Renal cortical epithelial cell (primary cell): ENCODE measurements around the gene KRTAP12-4. TPM values are rescaled to one million over a fixed set of nuclear protein-coding genes. Genes with fewer than 3 reads are reported as not detected.
"Not testable (repeated sequence)": the region's sequence is repeated elsewhere in the genome, so short reads cannot be mapped to it uniquely, and the experiment has no call there.

Source experiments
- DNase-seq: peaks from one replicate; pipeline ENCODE4 v3.0.0-alpha.2; 2011; ENCODE audit warnings: low read depth
- total RNA-seq: library from RNA; depleted of rRNA; stranded (reverse); fragments of >200 nt; gene quantifications from 2 replicates; pipeline ENCODE4 v1.2.3, GENCODE V29; 2014

The KRTAP12-4 gene
- total RNA-seq, 1 donor from 2014 or later, result not detected

DNA sequence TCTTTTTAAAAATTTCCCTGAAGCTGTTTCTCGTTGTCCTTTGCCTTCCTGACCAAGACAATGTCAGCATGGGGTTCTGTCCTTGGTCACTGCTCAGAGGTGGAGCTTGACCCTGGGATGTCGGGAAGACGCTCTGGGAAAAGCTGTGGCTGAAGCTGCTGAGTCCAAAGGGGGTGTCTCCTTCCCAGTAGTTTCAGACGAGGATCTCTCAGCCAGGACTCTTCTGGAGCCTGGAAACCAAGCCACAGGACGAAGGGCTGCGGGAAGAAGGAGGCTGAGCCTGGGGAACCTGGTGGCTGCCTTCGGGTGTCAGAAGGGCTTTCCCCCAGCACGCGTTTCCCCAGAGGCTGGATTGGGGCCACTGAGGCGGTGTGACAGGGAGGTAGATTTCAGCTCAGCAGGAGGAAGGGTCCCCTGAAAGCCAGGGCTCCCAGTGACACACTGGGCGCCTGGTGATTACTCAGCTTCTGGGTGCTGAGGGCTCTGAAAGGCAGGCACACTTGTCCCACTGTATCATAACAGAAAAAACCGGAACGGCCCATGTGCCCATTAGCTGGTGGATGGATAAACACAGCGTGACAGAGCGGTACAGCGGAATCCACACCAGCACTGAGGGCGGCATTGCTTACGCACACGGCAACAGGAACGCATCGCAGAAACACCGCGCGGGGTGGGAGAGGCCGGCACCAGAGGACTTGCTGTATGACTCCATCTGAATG lies 32.5 kb upstream of the KRTAP12-4 start:
- no peak for DNase-seq

DNA sequence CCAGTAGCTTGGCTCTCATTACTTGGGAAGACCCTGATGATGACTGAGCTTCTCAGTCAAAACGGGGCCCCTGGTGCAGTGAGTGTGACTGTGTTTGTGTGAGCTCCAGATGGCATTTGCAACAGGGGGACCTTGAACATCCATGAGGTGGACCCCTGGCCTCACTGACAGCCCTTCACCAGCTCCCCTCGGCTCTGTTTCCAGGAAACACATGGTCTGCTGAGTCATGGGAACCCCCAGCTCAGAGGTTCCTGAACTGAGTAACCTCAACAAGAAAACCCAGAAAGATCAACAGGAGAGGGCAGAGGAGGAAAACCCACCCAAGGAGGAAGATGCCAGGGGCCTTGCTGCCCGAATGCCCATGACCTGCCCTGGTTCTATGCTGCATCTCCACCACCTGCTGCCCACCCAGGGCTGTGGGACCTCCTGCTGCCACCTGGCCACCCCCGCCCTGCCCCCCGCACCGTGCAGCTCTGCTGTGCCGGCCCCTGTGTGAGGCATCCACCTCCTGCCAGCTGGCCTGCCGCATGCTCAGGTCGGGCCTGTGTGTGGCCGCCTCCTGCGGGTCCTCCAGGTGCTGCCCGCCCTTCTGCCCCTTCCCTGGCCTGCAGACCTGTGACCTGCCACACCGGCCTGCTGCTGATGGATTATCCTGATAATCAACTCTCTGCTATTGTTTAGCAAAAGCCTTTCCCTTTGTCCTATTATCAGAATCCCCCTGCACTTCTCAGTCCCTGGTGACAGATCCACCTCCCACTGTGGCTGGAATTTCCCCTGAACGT lies 31.7 kb upstream of the KRTAP12-4 start:
- DNase-seq, result no peak

DNA sequence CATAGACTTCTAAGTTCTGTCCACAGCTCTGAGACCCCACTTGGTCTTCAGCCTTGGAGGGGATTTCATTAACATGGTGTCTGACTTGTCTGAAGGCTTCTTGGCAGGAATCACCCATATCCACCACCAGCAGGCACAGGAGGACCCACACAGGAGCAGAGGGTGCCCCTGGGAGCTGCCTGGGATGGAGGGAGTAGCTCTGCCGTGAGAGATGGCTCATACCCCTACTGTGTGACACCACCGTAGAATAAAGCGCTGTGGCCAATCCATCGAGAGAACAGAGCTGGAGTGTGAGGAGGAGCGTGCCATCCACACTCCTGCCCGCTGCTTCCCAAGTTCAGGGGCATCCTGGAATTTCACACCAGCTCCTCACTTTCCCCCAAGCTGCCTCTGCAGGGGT lies 30.6 kb upstream of the KRTAP12-4 start:
- DNase-seq, result not testable (repeated sequence)

DNA sequence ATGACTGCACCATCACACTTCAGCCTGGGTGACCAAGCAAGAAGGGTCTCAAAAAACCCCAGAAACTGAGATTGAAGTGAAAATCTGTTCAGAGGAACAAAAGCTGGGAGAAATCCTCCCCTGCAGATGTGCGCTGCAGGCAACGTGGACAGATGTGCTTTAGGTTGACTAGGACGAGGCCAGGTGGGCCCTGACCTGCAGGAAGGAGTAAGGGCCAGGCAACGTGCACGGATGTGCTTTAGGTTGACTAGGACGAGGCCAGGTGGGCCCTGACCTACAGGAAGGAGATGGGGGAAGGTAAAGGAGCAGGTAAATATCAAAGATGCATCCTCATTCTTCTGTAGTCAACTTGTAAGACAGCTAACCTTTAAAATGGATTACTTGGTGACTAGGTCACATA lies 30.0 kb upstream of the KRTAP12-4 start:
- DNase-seq, result no peak

DNA sequence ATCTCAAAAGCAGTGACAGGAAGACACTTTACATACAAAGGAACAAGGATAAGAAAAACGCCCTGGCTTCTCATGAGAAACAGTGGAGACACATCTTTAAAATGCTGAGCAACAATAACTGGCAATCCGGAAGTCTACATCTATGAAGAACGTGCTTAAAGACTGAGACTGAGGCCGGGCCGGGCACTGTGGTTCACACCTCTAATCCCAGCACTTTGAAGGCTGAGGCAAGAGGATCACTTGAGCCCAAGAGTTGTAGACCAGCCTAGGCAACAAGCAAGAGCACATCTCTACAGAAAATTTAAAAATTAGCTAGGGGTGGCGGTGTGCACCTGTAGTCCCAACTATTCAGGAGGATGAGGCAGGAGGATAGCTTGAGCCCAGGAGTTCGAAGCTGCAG lies 29.6 kb upstream of the KRTAP12-4 start:
- DNase-seq, result no peak

DNA sequence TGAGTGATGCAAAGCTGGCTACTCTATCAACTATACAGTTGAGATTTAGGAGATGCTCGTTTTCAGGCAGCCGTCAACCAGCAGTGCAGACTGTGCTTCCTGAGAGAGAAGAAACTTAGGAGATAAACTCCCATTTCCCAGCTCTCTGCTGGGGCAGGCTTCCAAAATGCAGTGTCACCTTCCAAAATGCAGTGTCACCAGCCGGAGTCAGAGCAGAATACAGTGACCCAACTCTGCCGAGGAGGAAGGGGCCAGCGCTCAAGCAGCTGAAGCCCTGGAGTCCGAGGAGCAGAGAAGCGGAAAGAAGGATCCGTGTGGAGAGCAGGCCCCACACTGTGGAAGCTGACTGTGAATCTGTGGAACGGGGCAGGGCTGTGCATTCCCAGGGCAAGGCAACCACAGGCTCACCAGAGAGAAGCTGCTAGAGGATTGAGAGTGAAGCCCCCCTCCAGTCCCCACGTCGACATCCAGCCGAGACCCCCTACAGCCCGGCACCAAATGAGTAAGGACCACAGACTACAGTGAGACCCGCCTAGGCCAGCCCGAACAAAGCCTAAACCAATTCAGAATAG lies 28.2 kb upstream of the KRTAP12-4 start:
- DNase-seq, result no peak

DNA sequence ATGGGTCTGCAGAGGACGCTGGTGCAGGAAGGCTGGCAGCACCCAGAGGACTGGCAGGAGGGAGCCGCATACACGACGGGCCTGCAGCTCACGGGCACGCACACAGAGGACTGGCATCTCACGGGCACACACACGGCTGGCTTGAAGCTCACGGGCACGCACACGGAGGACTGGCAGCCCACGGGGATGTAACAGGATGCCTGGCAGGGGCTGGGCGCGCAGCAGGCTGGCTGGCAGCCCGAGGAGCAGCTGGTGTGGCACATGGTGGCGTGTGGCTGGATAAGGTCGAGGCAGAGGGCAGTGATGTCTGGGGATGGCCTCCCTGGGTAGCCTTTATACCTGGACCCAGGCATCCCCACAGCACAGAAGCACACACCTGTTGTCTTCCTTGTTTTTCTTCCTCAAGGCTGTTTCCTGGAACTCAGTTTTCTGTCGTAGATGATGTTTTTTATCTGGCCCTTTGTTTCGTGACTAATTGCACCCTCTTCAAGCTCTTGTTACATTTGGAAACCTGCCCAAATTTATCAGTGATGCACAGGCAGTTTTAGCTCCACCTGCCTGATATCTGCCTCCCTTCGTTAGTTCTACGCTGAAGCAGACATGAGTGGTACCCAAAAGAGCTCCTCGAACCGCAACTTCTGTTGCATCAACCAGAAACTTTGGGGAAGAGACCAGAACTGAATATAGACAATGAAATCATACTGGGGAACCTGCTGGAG lies 27.6 kb upstream of the KRTAP12-4 start, which contains the start of gene KRTAP12-1:
Gene KRTAP12-1, minus strand, starts transcription at position 303 of the 719 bp plus-strand sequence. Its CDS starts 40 bp downstream, at position 263.
- no peak for DNase-seq

DNA sequence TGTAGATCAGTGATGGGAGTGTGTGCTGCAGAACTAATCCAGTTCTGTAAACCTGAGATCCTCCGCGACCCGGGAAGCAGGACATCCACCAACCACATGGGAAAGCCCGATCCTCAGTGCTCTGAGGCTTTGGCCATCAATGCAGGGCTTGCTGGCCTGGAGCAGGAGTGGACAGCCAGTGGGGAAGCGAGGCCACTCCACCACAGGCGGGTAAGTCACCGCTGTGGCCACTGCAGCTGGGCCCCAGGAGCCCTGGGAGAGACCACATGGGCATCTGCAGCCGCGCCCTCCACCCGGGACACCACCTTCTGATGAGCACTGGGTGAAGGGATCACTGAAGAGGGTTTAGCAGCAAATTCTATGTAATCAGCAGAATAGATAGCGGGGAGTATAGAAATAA lies 26.7 kb upstream of the KRTAP12-4 start:
- DNase-seq, result no peak

DNA sequence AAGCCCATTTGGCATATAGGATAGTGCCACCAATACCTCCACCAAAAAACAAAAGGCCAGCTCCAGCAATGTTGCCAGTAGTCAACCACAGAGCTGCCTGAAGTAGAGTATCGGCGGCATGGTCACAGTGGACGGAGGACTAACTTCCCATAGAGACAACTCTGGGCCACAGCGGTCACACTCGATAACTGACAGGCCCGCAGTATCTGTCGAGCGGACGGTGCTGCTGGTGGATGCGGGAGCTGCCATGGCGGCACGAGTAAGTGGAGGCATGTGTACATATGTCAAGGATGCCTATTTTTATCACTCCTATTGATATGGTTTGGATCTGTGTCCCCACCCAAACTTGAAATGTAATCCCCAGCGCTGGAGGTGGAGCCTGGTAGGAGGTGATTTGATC lies 23.4 kb upstream of the KRTAP12-4 start:
- DNase-seq, result no peak

DNA sequence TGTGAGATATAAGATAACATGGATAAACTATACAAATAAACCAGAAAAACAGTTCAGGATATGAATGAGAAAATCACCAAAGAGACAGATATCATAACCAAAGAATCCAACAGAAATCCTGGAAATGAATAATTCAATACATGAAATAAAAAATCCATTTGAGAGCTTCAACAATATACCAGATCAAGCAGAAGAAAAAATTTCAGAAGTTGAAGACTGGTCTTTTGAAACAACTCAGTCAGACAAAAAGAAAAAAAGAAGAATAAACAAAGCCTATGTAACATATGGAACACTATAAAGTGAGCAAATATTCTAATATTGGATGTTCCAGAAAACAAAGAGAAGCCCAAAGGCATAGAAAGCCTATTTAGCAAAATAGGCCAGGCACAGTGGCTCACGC lies 17.5 kb upstream of the KRTAP12-4 start:
- DNase-seq, result no peak

DNA sequence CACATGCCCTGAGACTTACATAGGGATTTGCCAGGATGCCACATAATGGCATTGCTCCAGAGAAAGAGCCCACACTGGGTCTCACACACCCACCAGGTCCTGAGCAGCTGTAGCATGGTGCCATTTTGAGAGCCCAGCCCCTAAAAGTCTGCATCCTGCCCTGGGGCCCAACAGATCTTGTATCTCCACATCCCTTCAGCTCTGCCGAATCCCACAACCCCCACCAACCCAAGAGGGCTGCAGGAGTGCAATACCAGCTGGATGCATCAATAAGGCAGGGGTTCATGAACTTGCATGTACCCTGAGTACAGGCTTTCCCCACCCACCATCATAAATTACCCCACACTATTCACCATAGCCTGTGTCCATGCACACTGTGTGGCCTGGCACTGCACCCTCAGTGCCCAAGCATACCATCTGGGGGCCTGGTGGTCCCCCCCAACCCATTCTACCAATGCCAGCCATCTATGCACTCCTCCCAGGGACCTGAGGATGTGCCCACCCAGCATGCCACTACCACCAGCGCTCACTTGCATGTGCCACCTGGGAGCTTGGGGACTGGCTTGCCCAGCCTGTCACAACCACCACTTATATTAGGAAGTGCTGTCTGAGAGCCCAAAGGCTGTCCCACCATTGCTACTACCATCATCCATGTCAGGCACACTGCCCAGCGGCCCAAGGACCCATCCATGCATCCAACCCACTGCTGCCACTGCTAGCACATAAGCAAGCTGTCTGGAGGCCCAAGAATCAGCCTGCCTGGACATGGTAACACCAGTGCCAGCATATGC lies 16.4 kb upstream of the KRTAP12-4 start:
- DNase-seq, result no peak

DNA sequence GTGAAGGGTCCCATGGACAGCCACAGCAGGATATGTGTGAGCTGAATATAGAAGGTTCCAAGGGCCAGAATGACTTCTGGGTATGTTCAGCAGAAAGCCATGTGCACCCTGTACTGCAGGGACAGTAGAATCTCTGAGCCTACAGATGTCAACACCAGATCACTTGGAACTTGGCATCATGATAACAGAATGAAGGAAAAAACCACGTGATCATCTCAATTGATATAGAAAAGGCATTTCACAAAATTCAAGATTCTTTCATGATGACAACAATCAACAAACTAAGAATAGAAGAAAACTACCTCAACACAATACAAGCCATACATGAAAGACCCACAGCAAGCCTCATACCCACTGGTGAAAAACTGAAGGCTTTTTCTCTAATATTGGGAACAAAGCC lies 13.2 kb upstream of the KRTAP12-4 start:
- no peak for DNase-seq

DNA sequence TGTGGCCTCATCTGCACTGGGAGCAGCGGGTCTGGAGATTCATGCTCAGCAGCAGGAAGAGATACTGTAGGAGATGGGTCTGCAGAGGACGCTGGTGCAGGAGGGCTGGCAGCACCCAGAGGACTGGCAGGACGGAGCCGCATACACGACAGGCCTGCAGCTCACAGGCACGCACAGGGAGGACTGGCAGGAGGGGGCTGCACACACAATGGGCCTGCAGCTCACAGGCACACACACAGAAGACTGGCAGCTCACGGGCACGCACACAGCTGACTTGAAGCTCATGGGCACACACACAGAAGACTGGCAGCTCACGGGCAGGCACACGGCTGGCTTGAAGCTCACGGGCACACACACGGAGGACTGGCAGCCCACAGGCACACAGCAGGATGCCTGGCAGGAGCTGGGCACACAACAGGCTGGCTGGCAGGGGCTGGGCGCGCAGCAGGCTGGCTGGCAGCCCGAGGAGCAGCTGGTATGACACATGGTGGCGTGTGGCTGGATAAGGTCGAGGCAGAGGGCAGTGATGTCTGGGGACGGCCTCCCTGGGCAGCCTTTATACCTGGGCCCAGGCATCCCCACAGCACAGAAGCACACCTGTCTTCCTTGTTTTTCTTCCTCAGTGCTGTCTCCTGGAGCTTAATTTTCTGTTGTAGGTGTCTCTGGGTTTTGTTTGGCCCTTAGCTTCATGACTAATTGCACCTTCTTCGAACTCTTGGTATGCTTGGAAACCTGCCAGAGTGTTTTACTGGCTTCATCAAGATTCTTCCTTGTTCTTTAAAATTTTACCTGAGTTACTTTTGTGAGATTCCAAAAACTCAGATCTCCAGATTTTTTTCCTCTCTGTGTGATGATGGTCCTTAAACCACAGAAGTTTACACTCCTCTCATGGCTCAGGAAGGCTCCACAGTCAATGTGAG lies 12.2 kb upstream of the KRTAP12-4 start, which contains the start of gene KRTAP12-2:
Gene KRTAP12-2, minus strand, starts transcription at position 527 of the 920 bp plus-strand sequence. Its CDS starts 41 bp downstream, at position 486.
- no peak for DNase-seq

DNA sequence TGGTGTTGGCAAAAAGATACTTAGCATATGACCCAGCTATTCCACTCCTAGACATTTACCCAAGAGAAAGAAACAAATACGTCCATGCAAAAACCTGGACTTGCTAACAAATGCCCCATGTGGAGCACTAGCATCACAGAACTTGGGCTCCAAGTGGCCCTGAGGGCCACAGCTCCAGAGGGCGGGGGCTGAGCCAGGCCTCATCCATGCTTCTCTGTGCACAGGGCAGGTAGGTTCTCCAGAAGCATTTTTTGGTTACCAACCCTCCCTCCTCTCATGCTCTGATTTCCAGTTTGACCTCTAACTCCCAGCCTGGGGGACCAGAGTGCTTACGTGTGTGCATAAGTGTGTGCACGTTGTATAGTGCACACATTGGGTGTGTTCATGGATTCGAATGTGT lies 10.2 kb upstream of the KRTAP12-4 start:
- DNase-seq, result no peak

DNA sequence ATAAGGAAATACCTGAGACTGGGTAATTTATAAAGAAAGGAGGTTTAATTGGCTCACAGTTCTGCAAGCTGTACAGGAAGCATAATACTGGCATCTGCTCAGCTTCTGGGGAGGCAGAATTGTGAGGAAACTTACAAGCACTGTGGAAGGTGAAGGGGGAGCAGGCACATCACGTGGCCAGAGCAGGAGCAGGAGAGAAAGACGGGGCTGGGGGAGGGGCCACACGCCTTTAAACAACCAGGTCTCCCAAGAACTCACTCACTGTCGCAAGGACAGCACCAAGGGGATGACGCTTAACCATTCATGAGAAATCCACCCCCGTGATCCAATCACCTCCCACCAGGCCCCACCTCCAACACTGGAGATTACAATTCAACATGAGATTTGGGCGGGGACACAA lies 7.1 kb upstream of the KRTAP12-4 start:
- DNase-seq, result not testable (repeated sequence)

DNA sequence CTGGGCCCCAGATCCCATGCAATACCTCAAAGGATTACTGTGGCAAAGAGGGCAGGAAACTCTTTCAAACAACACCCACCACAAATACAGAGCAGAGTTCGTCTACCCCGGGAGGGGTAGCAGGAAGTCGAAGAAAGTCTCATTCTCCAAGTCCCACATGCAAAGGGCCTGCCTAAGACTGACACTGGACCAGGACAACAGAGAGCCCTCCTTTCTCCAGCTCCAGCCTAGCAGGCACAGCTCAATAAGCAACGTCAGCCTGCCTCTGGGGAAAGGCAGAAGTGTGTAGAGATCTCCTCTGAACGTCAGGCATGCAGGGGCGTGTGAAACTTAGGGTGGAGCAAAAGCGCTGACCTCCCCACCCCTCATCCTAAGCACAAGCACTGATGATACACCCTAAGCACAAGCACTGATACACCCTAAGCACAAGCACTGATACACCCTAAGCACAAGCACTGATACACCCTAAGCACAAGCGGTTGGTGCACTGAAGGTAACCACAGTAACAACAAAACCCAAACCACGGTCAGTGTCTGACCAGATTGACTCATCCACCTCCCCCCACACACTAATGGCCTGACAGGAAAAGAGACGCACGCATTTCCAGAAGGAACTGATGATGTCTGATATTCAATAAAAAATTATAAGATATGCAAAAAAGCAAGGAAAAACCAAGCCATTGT lies 4.6 kb upstream of the KRTAP12-4 start:
- DNase-seq, result no peak

DNA sequence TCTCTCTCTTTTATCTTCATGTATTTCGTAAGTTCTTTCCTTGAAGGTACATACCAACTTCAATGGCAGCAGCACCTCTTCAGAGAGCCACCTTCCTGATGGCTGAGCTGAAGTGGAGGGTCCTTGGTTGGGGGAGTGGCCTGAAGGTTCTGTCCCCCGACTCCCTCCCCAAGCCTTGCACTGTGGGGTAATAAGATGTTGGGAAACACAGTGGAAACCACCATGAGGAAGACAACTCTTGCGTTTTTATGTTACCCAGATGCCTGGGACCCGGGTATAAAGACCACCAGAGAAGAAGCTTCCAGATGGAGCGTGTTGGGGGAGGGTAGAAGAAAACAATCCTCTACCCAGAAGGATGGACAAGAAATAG lies 4.1 kb upstream of the KRTAP12-4 start:
- DNase-seq, result no peak

DNA sequence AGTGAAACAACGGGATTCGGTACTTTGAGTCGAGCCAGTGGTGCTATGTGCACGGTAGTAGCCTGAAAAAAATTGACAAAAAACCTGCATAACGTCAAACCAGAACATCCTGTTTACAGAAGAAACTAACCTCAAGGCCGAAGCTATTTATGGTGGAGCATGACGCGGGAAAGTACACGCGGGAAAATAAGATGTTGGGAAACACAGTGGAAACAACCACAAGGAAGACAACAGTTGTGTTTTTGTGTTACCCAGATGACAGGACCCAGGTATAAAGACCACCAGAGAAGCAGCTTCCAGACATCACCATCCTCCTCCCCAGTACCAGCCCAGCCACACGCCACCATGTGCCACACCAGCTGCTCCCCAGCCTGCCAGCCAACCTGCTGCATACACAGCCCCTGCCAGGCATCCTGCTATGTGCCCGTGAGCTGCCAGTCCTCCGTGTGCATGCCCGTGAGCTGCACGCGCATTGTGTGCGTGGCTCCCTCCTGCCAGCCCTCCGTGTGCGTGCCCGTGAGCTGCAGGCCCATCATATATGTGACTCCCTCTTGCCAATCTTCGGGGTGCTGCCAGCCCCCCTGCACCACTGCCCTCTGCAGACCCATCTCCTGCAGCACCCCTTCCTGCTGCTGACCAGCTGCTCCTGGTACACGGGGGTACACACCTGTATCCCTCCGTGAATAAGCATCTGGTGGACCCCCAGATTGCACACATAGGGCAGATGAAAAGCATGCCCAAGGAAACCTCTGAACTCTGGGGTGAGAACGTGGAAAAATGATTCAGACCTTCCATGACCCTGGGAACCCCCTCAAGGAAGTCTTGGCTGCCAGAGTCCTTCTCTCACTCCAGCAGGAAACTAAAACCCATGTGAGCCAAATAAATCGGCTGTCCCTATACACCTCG lies 3.4 kb upstream of the KRTAP12-4 start, which contains the start of gene KRTAP12-3:
Gene KRTAP12-3, plus strand, starts transcription at position 298 of the 906 bp plus-strand sequence. Its CDS starts 48 bp downstream, at position 346.
- DNase-seq, result no peak
